22Rv1 (cell line): ENCODE measurements around the gene MAP2K6.

Source experiments
- H3K27ac ChIP-seq: fragments of 450-650 bp; 2 replicates; pipeline ENCODE4 v1.5.1; 2017
- CTCF ChIP-seq: fragments of 450-650 bp; IDR thresholded peaks from 2 replicates; pipeline ENCODE4 v1.5.1; 2017; ENCODE audit warnings: mild to moderate bottlenecking
- ZFX ChIP-seq: fragments of 450-650 bp; IDR thresholded peaks from 2 replicates; pipeline ENCODE4 v1.6.1; 2017; ENCODE audit warnings: antibody characterized with exemption, borderline replicate concordance

MAP2K6 gene

DNA sequence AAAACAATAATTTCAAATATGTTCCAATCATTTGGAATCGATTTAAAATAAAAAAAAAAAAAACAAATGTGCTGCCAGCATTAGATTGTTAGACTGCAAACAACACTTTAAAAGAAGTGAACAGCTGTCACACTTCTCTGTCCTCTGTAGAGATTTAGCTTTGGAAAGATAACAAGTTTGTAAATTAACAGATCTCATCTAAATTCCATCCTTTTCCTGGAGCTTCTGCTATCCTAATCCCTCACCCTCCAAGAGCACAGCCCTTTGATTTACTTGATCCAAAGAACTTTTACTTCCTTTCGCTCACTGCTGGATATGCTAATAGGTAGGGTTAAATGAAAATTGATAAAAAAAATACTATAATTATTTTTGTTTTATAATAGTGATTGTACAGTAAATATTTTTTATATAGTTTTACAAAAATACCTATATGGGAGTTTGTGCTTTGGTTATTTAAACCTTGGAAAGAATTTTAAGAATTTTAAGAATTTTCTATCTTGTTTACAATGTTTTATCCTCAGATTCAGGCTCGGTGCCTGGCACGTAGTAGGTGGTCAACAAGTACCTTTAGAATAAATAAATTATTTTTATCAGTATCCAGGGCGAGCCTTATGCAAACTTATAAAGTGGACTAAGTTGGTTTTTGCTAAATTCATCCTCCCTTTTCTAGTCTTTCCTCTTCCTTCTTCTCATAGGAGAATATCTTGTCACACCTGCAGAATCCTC lies 21.6 kb downstream of the MAP2K6 start:
- TF ChIP-seq ZFX, result no peak
- no peak for TF ChIP-seq CTCF
- no peak overlapping the region for H3K27ac ChIP-seq

DNA sequence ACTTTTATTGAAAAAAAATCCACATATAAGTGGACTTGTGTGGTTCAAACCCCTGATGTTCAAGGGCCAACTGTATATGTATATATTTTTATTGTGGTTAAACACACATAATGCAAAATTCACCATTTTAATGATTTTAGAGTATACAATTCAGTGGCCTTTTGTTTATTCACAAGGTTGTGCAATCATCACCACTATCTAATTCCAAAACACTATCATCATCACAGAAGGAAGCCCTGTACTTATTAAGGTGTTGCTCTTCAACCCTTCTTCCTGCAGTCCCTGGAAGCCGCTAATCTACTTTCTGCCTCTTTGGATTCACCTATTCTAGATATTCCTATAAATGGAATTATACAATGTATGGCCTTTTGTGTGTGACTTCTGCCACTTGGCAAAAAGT lies 23.0 kb downstream of the MAP2K6 start:
- TF ChIP-seq CTCF, result no peak
- TF ChIP-seq ZFX, result no peak

DNA sequence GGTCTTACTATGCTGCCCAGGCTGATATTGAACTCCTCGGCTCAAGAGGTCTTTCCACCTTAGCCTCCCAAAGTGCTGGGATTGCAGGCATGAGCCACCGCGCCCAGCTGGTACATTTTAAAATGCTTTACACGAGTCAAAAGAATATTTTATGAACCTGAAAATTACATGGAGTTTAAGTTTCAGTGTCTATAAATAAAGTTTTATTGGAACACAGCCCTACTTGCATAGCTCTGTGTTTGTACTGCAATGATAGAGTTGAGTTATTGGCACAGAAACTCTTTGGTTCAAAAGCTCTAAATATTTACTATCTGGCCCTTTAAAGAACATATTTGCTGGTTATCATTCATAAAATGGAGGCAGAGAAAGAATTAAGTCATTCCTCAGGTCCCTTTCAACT lies 24.3 kb downstream of the MAP2K6 start:
- no peak for TF ChIP-seq CTCF
- no peak for TF ChIP-seq ZFX
- H3K27ac ChIP-seq, result no peak overlapping the region

More for the DNA sequence above, 23.0 kb downstream of the MAP2K6 start:
- no peak overlapping the region for H3K27ac ChIP-seq

DNA sequence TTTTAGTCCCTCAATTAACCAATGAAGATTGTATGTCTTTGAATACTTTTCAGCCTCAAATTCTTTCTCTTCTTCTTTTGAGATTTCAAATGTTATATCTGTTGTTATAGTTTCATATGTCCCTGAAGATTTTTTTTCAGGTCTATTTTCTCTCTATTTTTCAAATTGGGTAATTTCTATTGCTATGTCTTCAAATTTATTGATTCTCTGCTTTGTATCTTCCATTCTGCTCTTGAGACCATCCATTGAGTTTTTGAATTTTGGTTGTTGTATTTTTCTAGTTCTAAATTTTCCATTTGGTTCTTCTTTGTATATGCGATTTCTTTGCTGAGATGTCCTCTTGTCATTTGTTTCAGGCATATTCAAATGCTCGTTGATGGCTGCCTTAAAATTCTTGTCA lies 26.7 kb downstream of the MAP2K6 start:
- no peak overlapping the region for H3K27ac ChIP-seq
- TF ChIP-seq CTCF (no peak), ZFX (no peak)

DNA sequence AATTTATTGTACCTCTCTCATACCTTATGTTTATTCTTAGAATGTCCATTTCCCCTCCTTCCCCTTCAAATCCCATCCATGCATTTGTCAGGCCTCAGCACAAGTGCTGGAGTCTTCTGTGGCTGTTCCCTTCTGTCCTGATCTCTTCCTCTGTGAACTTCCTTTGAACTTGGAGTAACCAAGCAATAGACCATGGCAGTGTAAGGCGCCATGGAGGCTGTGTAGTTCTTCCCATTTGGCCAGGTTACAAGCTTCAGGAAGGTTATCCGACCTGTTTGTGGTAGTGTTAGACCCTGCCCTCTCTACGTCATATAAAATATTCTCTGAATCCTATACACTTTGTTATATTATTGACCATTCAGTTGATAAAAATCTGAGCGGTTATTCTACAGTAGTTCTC lies 28.6 kb downstream of the MAP2K6 start:
- H3K27ac ChIP-seq, result no peak overlapping the region
- no peak for TF ChIP-seq ZFX
- TF ChIP-seq CTCF, result no peak

GRCh38 chr17:69444023-69444422 lies 29.5 kb downstream of the MAP2K6 start:
- TF ChIP-seq CTCF, result no peak
- no peak for TF ChIP-seq ZFX
- no peak overlapping the region for H3K27ac ChIP-seq

DNA sequence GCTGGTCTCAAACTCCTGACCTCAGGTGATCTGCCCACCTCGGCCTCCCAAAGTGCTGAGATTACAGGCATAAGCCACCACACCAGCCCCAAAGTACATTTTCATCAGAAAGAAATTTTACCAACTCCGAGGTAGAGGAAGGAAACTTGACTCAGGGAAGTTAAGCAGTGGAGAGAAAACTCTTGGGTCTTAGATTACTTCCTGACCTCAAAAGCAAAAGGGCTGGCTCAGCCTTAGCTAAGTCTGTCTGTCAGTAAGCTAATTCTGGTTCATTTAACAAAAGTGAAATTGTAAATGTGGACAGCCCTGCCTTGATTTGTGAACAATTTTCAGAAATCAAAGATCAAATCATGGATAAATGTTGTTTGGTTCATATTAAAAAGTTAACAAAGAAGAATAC lies 30.6 kb downstream of the MAP2K6 start:
- no peak overlapping the region for H3K27ac ChIP-seq
- TF ChIP-seq CTCF (no peak), ZFX (no peak)
